Measurements from ENCODE around the gene ISCA2.
"Not testable (repeated sequence)": the region's sequence is repeated elsewhere in the genome, so short reads cannot be mapped to it uniquely, and the experiment has no call there.

The ISCA2 gene

GRCh38 chr14:74493343-74494261 is at the start of gene ISCA2:
Gene ISCA2, plus strand, starts transcription at chr14:74493765. Its CDS starts 10 bp downstream, at chr14:74493775.
- peak; percentile 100 for DNase-seq

GRCh38 chr14:74444866-74445265 is 48.7 kb upstream of the ISCA2 start:
- DNase-seq, result no peak

GRCh38 chr14:74454397-74454796 is 39.2 kb upstream of the ISCA2 start:
- DNase-seq, result not testable (repeated sequence)

- no peak for DNase-seq
Measured at GRCh38 chr14:74456684-74457564, 36.6 kb upstream of the ISCA2 start.

GRCh38 chr14:74457565-74457895 is 36.0 kb upstream of the ISCA2 start:
- no peak for DNase-seq

GRCh38 chr14:74459289-74459946 is 34.1 kb upstream of the ISCA2 start:
- DNase-seq, result peak; percentile 40

GRCh38 chr14:74459976-74460375 is 33.6 kb upstream of the ISCA2 start:
- no peak for DNase-seq

- DNase-seq, result no peak
Measured at GRCh38 chr14:74462993-74463392, 30.6 kb upstream of the ISCA2 start.

- no peak for DNase-seq
Measured at GRCh38 chr14:74463697-74464096, 29.9 kb upstream of the ISCA2 start.

GRCh38 chr14:74464785-74465184 is 28.8 kb upstream of the ISCA2 start:
- no peak for DNase-seq

GRCh38 chr14:74465335-74465734 is 28.2 kb upstream of the ISCA2 start:
- no peak for DNase-seq

GRCh38 chr14:74468513-74468912 is 25.1 kb upstream of the ISCA2 start:
- DNase-seq, result no peak

- no peak for DNase-seq
Measured at GRCh38 chr14:74469548-74470518, 23.7 kb upstream of the ISCA2 start.

- no peak for DNase-seq
Measured at GRCh38 chr14:74472601-74473000, 21.0 kb upstream of the ISCA2 start.

- no peak for DNase-seq
Measured at GRCh38 chr14:74474376-74474775, 19.2 kb upstream of the ISCA2 start.

- DNase-seq, result no peak
Measured at GRCh38 chr14:74475678-74476077, 17.9 kb upstream of the ISCA2 start.

GRCh38 chr14:74476107-74476506 is 17.5 kb upstream of the ISCA2 start:
- DNase-seq, result no peak

GRCh38 chr14:74476607-74477006 is 17.0 kb upstream of the ISCA2 start:
- DNase-seq, result no peak

GRCh38 chr14:74478996-74479635 is 14.4 kb upstream of the ISCA2 start:
- DNase-seq, result no peak

GRCh38 chr14:74480046-74480445 is 13.5 kb upstream of the ISCA2 start:
- DNase-seq, result no peak

GRCh38 chr14:74482571-74482970 is 11.0 kb upstream of the ISCA2 start:
- no peak for DNase-seq

GRCh38 chr14:74483321-74483720 is 10.2 kb upstream of the ISCA2 start:
- no peak for DNase-seq
